Uterus (tissue), 2 donors: ENCODE data around the gene BEND7.

Experiments used
- CTCF ChIP-seq, 4 experiments: fragments of 200-600 bp in 2 of 4; fragments of 450-650 bp in 2 of 4; sonication (generic) in 2 of 4; IDR thresholded peaks; one replicate each; pipeline ENCODE4 v1.5.1; 2016 to 2019; ENCODE audit warnings: antibody characterized with exemption in 4 of 4, mild to moderate bottlenecking in 2 of 4, moderate library complexity in 1 of 4
- POLR2A ChIP-seq, 2 donors: fragments of 450-650 bp; IDR thresholded peaks; one replicate each; pipeline ENCODE4 v1.6.1; 2016; ENCODE audit warnings: antibody characterized with exemption in 2 of 2, mild to moderate bottlenecking in 1 of 2, moderate library complexity in 1 of 2

- TF ChIP-seq CTCF (IDR thresholded peaks at IDR 0.05) (no peak), POLR2A (IDR thresholded peaks at IDR 0.05) (no peak)
Observed at GRCh38 chr10:13520194-13520593, 8.6 kb downstream of the BEND7 start.
